Superior temporal gyrus (tissue), 1 donor: ENCODE results near the gene AFAP1.

Experiments
- DNase-seq: peaks from one replicate; pipeline ENCODE4 v3.0.0-alpha.2; 2016; ENCODE audit errors: extremely low spot score

Gene AFAP1

GRCh38 chr4:7784131-7784870 is 155.4 kb downstream of the AFAP1 start:
- DNase-seq: no peak

GRCh38 chr4:7783541-7783940 is 156.1 kb downstream of the AFAP1 start:
- DNase-seq: no peak

- no peak for DNase-seq
Measured at GRCh38 chr4:7782783-7783182, 156.9 kb downstream of the AFAP1 start.

GRCh38 chr4:7781993-7782392 is 157.7 kb downstream of the AFAP1 start:
- no peak for DNase-seq

- DNase-seq: no peak
Measured at GRCh38 chr4:7781366-7781765, 158.3 kb downstream of the AFAP1 start.

GRCh38 chr4:7780751-7781348 is 158.8 kb downstream of the AFAP1 start:
- no peak for DNase-seq

- DNase-seq: no peak
Measured at GRCh38 chr4:7779432-7779768, 160.3 kb downstream of the AFAP1 start.

- no peak for DNase-seq
Measured at GRCh38 chr4:7778510-7779431, 160.9 kb downstream of the AFAP1 start.

GRCh38 chr4:7777871-7778509 is 161.7 kb downstream of the AFAP1 start:
- DNase-seq: no peak

GRCh38 chr4:7777017-7777710 is 162.5 kb downstream of the AFAP1 start:
- no peak for DNase-seq

GRCh38 chr4:7775396-7775795 is 164.3 kb downstream of the AFAP1 start:
- no peak for DNase-seq

- no peak for DNase-seq
Measured at GRCh38 chr4:7774301-7775294, 165.1 kb downstream of the AFAP1 start.

GRCh38 chr4:7773401-7774180 is 166.1 kb downstream of the AFAP1 start:
- no peak for DNase-seq

GRCh38 chr4:7772711-7773385 is 166.8 kb downstream of the AFAP1 start:
- DNase-seq: no peak

- no peak for DNase-seq
Measured at GRCh38 chr4:7771541-7772507, 167.8 kb downstream of the AFAP1 start.

GRCh38 chr4:7771056-7771455 is 168.6 kb downstream of the AFAP1 start:
- no peak for DNase-seq

- no peak for DNase-seq
Measured at GRCh38 chr4:7770224-7771050, 169.2 kb downstream of the AFAP1 start.
